AG04449 (cell line): ENCODE measurements around the gene PISD.

Experiments
- CTCF ChIA-PET: fragments of 350-600 bp; formaldehyde crosslinking; extraction: SDS; loops from one replicate; lab custom pipeline; 2021; ENCODE audit warnings: antibody characterized with exemption; lab: Yijun Ruan, JAX
- POLR2A ChIA-PET: fragments of 400-600, 350-600 bp; formaldehyde crosslinking; extraction: SDS; loops from one replicate; lab custom pipeline; 2020; ENCODE audit warnings: antibody characterized with exemption, inconsistent platforms; lab: Yijun Ruan, JAX
- DNase-seq: peaks from one replicate; pipeline ENCODE4 v3.0.0-alpha.2; 2010; ENCODE audit warnings: low read depth, low spot score
- H3K4me3 ChIP-seq: 2 replicates; pipeline ENCODE4 v1.5.1; 2011; ENCODE audit warnings: low read depth, mild to moderate bottlenecking, control low read depth, low read length
- CTCF ChIP-seq: IDR thresholded peaks from one replicate; pipeline ENCODE4 v1.5.1; 2011; ENCODE audit warnings: mild to moderate bottlenecking, moderate library complexity, low read length, control low read depth, inconsistent platforms; ENCODE audit not compliant: insufficient read depth; ENCODE audit errors: missing control alignments

The PISD gene

GRCh38 chr22:31569126-31569525 is 92.9 kb downstream of the PISD start:
- CTCF ChIA-PET = interaction anchor here (1.0 to 4.0 kb wide), 4 partner anchors 8 to 65 kb away, joined by 7 to 31 read pairs (median 18); no protein-coding TSS in a partner anchor

More at GRCh38 chr22:31569126-31569525, 92.9 kb downstream of the PISD start:
- no peak for TF ChIP-seq CTCF
- H3K4me3 ChIP-seq = no peak overlapping the region
- POLR2A ChIA-PET = no interaction called here
- no peak for DNase-seq
